HG03460 (cell line): ENCODE data around the gene FGFR4.

ENCODE experiments used
- ATAC-seq: cut with Tn5 transposase; IDR thresholded peaks from one replicate; pipeline ENCODE4 v1.9.1; 2021; ENCODE audit not compliant: unreplicated experiment

FGFR4 gene

DNA sequence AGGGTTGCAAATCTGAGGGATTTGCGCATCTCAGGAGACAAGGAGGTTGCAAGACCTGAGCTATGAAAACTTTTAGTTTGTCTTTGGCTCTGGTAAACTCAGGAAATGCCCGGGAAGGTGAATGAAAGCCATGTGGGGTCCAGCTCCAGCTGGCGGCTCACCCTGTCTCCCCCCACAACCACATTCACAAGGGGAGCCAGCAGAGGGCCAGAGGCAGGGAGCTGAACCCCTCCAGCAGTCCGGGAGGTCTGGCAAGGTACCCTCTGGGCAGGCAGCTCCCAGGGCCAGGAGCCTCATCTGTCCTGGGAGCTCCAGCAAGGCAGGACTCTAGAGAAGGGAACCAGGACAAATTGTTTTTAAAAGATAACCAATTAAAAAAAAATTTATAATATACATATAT is 2.5 kb upstream of the FGFR4 start:
- ATAC-seq = no peak

GRCh38 chr5:177085985-177086653 is 596 bp upstream of the FGFR4 start:
- no peak for ATAC-seq

DNA sequence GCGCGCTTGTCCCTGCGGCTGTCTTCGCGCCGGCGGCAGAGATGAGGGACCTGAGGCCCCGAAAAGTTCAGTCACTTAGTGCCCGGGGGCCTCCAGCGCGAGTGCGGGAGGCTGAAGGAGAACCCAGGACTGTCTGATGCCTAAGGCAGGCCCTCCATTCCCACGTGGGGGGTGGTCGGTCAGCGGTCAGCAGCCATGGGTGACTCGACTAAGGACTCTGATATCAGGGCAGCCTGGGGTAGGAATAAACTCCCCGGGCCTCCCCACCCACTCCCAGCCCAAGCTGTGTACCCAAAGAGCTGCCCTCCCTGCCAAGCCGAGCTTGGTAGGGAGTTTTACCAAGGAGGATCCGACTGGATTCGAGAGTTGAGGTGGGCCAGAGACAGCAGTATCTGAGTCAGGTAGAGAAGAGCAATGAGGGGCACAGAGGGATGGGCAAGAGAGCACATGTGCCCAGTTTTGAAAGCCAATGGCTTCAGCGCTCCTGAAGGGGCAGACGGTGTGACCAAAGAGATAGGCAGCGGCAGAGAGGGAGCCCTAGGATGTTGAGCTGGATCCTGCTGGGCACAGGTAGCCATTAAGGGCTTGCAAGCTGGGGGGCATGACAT is 787 bp downstream of the FGFR4 start:
- ATAC-seq = no peak

DNA sequence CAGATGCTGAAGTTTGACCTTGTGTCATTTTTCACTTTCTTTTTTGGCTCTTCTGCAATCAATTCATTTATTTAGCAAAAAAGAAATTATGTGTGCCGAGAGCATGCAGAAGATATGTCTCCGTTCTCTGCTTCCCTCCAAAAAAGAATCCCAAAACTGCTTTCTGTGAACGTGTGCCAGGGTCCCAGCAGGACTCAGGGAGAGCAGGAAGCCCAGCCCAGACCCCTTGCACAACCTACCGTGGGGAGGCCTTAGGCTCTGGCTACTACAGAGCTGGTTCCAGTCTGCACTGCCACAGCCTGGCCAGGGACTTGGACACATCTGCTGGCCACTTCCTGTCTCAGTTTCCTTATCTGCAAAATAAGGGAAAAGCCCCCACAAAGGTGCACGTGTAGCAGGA is 2.4 kb downstream of the FGFR4 start:
- ATAC-seq = no peak

DNA sequence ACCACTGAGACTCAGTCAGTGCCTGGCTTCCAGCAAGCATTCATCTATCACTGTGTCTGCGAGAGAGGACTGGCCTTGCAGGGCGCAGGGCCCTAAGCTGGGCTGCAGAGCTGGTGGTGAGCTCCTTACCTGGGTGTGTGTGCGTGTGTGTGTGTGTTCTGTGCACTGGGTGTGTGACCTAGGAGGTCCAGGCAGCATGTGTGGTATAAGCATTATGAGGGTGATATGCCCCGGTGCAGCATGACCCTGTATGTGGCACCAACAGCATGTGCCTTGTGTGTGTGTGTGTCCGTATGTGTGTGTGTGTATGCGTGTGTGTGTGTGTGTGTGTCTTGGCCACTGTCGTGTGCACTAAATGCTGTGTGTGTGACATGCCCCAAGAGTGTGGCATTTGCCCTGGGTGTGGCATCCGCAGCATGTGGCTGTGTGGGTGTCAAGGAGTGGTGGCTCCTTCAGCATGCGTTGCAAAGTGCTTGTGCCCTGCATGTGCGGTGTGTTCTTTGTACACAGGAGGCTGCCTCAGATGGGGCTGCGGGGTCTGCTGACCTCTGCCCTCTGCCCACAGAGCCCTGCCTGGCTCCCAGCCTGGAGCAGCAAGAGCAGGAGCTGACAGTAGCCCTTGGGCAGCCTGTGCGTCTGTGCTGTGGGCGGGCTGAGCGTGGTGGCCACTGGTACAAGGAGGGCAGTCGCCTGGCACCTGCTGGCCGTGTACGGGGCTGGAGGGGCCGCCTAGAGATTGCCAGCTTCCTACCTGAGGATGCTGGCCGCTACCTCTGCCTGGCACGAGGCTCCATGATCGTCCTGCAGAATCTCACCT is 3.3 kb downstream of the FGFR4 start:
- ATAC-seq = no peak

DNA sequence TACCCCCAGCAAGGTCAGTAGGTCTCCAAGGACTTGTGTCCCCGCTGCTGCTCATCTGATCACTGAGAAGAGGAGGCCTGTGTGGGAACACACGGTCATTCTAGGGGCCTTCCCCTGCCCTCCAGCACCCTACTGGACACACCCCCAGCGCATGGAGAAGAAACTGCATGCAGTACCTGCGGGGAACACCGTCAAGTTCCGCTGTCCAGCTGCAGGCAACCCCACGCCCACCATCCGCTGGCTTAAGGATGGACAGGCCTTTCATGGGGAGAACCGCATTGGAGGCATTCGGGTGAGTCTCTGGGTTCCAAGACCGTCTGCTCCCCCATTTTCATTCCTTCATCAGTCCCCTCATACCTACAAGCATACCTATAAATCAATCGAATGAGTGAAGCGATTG is 4.1 kb downstream of the FGFR4 start:
- ATAC-seq = no peak

- no peak for ATAC-seq
Measured at GRCh38 chr5:177091232-177091631, 4.5 kb downstream of the FGFR4 start.

DNA sequence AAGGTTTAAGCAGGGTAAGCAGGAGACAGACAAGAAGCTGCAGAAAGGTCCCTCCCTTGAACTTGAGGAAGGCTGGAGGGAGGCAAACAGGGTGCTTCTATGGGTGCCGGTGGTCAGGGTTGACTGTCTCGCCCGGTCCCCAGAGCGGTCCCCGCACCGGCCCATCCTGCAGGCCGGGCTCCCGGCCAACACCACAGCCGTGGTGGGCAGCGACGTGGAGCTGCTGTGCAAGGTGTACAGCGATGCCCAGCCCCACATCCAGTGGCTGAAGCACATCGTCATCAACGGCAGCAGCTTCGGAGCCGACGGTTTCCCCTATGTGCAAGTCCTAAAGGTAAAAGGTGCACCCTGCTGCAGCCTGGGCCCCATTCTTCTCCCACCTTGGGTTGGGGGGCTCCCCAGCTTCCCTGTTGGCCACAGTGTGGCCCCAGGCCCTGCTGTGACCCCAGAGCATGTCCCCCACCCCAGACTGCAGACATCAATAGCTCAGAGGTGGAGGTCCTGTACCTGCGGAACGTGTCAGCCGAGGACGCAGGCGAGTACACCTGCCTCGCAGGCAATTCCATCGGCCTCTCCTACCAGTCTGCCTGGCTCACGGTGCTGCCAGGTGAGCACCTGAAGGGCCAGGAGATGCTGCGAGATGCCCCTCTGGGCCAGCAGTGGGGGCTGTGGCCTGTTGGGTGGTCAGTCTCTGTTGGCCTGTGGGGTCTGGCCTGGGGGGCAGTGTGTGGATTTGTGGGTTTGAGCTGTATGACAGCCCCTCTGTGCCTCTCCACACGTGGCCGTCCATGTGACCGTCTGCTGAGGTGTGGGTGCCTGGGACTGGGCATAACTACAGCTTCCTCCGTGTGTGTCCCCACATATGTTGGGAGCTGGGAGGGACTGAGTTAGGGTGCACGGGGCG is 5.7 kb downstream of the FGFR4 start:
- no peak for ATAC-seq

GRCh38 chr5:177093082-177093712 is 6.5 kb downstream of the FGFR4 start:
- no peak for ATAC-seq

GRCh38 chr5:177093803-177094202 is 7.1 kb downstream of the FGFR4 start:
- ATAC-seq = no peak

DNA sequence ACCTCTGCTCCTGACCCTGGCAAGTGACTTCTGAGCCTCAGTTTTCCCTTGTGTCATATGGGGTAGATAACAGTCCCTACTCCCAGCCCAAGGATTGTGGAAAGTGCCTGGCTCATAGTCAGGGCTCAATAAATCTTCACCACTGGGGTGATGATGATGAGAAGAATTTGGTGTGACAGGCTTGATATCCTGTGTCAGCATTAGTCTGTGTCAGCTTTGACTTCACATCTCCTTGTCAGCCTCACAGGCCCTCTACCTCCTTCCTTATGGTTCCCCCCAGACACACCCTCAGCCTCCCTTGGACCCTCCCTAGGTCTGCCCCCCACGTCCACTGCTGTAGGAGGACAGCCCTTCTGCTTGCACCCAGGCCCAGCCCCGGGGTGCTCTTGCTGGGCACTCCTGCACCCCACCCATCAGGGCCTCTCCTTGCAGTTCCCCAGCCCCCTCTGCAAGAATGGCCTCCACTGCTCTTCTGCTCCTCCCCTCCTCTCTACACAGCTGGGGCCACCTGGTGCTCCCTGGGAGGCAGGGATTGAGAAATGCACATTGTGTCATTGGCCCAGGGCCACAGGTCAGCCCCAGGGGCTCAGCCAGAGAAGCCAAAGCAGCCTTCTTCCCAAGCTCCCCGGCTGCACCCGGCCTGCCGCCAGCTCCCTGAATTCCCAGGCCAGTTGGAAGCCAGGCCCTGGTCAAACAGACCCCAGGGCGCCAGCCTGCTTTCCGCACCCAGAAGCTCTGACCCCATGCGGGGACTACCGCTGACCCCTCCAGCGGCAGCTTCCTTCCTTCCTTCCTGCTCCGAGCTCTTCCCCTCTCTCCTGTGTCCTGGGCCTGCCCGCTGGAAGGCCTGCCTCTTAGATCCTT is 7.7 kb downstream of the FGFR4 start:
- ATAC-seq = no peak

GRCh38 chr5:177095088-177095669 is 8.5 kb downstream of the FGFR4 start:
- no peak for ATAC-seq

DNA sequence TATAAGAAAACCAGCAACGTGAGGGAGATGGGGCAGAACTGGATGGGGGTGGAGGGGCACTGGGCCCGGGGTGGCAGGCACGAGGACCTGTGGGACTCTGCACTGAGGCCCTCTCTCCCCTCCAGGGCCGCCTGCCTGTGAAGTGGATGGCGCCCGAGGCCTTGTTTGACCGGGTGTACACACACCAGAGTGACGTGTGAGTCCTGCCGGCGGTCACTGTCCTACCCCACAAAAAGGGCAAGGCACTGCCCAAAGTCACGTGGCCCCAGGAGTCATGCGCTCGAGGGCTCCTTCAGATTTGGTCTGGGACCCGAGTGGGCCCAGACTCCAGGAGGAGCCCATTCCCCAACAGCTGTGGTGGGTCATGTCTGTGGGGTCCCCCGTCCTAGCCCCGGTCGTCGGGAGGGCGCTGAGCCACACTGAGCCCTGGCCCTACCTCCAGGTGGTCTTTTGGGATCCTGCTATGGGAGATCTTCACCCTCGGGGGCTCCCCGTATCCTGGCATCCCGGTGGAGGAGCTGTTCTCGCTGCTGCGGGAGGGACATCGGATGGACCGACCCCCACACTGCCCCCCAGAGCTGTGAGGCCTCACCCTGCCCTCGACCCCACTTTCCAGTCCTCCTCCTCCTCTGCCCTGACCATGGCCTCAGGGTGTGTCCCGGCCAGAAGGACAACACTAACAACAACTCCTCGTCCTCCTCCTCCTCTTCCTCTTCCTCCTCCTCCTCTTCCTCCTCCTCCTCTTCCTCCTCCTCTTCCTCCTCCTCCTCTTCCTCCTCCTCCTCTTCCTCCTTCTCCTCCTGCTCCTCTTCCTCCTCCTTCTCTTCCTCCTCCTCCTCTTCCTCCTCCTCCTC is 9.7 kb downstream of the FGFR4 start:
- ATAC-seq = no peak

DNA sequence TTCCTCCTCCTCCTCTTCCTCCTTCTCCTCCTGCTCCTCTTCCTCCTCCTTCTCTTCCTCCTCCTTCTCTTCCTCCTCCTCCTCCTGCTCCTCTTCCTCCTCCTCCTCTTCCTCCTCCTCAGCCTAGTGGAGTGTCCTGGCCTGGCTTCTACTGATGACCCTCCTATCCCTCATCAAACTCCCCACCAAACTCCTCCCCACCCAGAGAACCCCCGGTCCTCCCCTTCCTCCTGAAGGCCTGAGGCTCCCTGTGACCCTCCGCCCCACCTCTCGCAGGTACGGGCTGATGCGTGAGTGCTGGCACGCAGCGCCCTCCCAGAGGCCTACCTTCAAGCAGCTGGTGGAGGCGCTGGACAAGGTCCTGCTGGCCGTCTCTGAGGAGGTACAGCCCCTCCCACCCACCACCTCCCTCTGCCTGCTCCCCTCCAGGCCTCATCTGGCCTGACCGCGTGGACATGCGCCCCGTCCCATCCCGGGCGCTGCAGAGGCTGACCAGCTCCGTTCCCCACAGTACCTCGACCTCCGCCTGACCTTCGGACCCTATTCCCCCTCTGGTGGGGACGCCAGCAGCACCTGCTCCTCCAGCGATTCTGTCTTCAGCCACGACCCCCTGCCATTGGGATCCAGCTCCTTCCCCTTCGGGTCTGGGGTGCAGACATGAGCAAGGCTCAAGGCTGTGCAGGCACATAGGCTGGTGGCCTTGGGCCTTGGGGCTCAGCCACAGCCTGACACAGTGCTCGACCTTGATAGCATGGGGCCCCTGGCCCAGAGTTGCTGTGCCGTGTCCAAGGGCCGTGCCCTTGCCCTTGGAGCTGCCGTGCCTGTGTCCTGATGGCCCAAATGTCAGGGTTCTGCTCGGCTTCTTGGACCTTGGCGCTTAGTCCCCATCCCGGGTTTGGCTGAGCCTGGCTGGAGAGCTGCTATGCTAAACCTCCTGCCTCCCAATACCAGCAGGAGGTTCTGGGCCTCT is 10.6 kb downstream of the FGFR4 start:
- ATAC-seq = no peak

DNA sequence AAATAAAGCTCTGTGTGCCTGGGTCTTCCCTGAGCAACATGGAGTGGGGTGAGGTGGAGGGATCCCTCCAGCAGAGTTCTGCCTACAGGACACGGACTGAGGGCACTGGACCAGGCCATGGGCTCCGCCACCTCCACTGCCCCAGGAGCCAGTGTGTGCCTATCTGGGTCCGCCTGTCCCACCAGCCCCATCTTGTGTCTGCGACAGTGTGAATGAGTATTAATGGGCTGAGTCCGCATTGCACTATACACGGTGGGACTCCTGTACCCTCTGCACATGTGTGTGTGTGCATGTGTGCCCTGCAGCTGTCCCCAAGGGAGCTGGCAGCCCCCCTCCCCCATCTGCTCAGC is 11.4 kb downstream of the FGFR4 start:
- no peak for ATAC-seq

DNA sequence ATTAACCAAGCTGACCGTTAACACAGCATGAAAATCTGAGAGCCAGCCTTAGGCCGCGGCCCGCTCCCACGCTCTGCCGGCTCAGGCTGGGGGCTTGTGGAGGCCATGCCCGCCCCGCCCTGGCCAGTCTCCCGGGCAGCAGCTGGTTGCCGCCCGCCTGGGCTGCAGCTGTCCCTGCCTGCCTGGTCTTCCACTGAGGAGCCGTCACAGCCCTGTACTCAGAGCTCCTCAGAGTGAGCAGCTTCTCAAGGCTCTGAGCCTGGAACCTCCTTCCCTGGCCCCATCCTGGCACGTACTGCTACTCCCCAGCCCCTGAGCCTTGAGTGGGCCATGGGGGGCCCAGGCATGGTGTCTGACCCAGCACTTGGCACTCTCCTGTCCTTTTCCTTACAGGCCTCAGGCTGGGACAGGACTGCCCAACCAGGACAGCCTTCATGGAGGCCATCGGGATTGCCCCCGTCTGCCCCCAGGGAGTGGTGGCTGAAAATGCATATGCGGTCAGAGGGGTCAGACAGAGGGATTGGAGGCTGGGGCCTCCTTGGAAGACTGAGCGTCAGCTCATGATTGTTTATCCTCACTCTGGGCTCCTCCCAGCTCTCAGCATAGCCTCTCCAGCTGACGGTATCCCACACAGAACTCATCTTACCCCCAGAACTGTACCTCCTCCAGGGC is 11.9 kb downstream of the FGFR4 start:
- ATAC-seq = no peak
